GM19351 (cell line): ENCODE data around the gene JPT2.

Experiments used
- ATAC-seq: cut with Tn5 transposase; IDR thresholded peaks from one replicate; pipeline ENCODE4 v1.9.1; 2021; ENCODE audit warnings: mild to moderate bottlenecking, moderate library complexity; ENCODE audit not compliant: unreplicated experiment

JPT2 gene

DNA sequence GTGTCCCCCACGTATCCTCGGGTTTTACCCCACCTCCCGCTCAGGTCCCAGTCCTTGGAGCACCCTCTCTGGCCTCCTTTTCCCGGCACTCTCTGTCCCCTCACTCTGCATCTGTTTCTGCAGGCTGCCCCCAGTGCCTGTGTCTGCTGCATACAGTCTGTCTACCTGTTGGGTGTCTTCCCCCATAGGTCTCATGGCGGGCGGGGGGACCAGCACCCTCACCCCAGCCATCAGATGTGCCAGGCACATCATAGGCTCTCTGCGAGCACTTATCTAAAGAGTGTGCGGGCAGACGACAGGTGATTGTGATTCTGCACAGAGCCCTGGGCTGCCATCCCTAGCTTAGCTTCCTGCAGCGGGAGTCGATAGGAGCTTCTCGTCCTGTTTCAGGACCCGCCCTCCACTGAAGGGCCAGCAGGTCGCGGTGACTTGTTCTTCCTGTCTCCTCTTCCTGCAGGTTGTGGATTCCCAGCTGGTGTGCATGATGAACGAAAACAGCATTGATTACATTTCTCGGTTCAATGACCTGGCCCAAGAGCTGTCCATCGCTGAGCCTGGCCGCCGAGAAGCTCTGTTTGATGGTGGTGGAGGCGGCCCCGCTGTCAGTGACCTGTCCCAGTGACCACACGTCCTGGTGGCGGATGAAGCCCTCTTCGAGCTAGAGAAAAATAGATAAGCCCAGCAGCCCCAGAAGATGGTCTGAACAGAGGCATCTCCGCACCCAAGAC, 4.5 kb upstream of the JPT2 start:
- ATAC-seq, result no peak

DNA sequence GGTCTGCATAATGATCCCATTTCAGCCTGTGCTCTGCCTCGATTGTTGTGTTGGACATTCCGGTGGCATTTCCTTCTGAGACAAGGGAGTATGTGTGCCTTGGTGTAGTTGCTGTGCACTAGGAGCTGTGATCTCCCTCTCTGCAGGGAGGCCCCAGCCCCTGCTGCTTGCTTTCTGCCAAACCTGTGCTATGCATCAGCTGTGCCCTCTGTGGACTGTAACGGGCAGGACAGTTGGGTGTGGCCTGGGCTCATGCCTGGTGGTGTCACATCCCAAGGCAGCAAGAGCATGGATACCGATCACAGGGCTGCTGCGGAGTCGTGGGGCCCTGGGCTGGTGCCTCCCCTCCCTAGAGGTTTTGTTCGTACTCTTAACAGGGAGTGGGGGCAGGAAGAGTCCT, 3.8 kb upstream of the JPT2 start:
- ATAC-seq, result no peak

- ATAC-seq, result no peak
Observed at GRCh38 chr16:1674751-1675664, 3.1 kb upstream of the JPT2 start.

GRCh38 chr16:1676661-1677060, 1.4 kb upstream of the JPT2 start:
- ATAC-seq, result no peak

DNA sequence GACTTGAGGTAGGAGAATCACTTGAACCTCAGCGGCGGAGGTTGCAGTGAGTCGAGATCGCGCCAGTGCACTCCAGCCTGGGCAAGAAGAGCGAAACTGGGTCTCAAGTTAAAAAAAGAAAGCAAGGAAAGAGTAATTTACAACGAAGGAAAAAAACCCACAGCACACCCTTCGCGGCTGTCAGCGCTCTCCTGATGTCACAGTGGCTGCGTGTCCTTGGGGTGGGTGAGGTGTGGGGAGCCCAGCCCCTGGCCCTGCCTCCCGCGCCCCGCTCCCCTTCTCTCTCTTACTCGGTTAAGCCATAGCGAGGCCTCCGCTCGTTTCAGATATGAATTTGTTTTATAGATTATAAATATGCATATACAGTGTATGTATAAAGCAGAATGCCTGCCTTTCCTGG, 740 bp upstream of the JPT2 start:
- ATAC-seq, result no peak

- ATAC-seq, result peak; percentile 11
Observed at GRCh38 chr16:1678500-1679098, 520 bp downstream of the JPT2 start.

DNA sequence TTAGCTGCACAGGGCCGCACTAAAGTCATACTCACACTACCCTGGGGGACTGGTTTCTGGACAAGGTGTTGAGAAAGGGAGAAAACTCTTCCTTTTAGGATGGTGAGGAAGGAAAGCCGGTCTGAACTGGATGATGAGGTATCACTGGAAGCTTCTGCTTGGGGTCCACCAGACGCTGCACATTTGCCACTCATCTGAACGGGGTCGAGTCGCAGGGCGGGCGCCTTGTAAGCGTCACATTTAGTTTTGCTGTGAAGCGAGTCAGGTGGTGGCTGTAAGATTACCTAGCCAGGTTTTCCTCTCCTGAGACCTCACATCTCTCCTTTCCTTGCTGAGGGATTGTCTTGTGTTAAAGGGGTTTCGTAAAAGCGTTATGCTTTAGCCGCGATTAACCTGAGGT, 2.3 kb downstream of the JPT2 start:
- ATAC-seq, result no peak

- no peak for ATAC-seq
Observed at GRCh38 chr16:1681032-1681431, 3.0 kb downstream of the JPT2 start.

DNA sequence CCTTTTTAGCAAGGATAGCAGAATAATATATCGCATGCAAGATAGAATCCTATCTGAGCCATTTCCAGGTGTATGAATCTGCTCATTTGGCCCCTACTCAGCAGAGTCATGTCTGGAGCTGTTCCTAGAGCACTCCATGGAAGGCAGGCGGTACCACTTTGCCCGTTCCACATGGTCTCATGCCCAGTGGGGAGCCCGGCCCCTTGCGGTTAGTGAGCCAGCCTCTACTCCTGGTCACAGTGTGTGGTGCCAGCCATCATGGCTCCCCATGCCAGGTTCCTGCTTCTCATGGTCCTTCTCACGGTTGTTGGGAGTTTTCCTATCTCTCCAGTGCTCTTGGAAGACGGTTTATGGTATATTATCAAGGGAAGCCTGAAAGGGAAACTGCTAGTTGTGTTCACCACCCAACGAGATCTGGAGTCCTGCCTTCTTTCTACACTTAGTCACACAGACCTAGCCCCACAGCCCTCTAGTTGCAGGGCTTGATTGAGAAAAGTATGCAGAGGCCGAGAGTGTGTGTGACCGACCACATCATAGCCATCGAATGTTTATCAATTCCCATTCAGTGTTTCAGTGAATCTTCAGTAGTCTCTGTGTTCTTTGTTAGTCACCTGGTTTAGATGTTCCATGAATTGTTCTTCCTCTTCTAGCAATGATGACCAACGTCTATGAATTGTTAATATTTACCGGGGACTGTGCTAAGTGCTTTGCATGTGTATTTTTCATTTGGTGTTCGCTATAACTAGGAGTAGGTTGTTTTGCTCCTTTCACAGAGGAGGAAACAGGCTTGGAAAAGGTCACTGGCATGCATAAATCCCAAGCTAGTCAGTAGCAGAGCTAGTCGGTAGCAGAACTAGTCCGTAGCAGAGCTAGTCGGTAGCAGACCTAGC, 9.6 kb downstream of the JPT2 start:
- ATAC-seq, result no peak

- no peak for ATAC-seq
Observed at GRCh38 chr16:1688807-1689560, 10.9 kb downstream of the JPT2 start.

DNA sequence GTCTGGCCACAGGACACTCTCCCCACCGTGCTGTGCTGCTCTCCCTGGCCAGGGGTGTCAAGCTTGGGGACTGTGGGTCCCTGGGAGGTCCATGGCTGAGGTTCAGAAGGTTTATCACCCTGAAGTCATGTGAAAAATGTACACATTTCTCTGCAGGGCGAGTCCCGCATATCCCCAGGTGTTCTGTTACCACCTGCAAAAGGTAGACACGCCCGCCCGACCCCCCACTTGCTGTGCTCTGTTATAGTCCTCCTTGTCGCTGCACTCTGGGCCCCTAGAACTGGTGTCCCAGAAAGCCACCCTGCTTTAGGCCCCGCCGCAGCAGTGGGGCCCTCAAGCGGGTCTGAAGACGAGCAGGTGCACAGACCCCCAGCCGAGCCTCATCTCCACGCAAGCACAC, 11.8 kb downstream of the JPT2 start:
- no peak for ATAC-seq

DNA sequence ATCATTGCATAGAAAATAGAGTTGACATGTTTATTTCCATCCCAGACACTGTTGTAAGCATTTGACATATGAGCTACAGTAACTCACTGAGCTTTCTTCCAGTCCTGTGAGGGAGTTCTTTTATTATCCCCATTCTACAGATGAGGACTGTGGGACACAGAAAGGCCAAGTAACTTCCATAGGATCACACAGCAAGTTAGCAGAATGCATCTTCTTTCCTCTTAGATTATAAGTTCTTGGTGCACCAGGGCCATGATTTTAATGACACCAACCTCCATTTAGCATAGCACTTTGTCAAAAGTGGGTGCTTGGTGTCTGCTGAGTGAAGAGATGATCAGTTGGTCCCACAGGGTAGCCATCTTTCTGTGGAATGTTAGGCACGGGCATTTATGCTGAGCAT, 12.7 kb downstream of the JPT2 start:
- no peak for ATAC-seq

GRCh38 chr16:1691276-1691675, 13.2 kb downstream of the JPT2 start:
- no peak for ATAC-seq

GRCh38 chr16:1691956-1692355, 13.9 kb downstream of the JPT2 start:
- no peak for ATAC-seq

DNA sequence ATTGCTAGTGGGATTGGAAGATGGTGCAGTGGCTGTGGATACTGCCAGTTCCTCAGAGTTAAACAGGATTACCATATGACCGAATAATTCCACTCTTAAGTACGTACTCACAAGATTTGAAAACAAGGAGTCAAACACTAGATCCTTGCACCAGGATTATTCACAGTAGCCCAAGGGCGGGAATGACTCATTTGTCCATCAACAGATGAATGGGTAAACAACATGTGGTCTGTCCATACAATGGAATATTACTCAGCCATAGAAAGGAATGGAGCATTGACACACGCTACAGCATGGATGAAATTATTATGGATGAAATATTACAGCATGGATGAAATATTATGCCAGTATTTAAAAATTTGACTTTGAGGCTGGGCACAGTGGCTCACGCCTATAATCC, 18.8 kb downstream of the JPT2 start:
- no peak for ATAC-seq

GRCh38 chr16:1698680-1699079, 20.6 kb downstream of the JPT2 start:
- no peak for ATAC-seq

- ATAC-seq, result no peak
Observed at GRCh38 chr16:1700246-1700645, 22.2 kb downstream of the JPT2 start.

- ATAC-seq, result no peak
Observed at GRCh38 chr16:1701216-1701878, 23.3 kb downstream of the JPT2 start.

DNA sequence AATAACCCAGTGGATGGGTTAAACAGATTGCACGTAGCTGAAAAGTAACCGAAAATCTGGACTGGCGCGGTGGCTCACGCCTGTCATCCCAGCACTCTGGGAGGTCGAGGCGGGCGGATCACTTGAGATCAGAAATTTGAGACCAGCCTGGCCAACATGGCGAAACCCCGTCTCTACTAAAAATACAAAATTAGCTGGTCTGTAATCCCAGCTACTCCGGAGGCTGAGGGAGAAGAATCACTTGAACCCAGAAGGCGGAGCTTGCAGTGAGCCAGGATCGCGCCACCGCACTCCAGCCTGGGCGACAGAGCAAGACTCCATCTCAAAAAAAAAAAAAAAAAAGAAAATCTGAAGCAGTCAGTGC, 27.2 kb downstream of the JPT2 start:
- ATAC-seq, result peak; percentile 3
